ENCODE results near the gene FHOD3.

GRCh38 chr18:36602071-36602470, 304.6 kb downstream of the FHOD3 start:
- TF ChIP-seq CTCF (IDR thresholded peaks at IDR 0.05) (no peak), POLR2A (IDR thresholded peaks at IDR 0.05; ENCODE audit: low read depth) (no peak), EP300 (IDR thresholded peaks at IDR 0.05) (no peak), POLR2AphosphoS5 (IDR thresholded peaks at IDR 0.05) (no peak)

Data from esophagus muscularis mucosa (tissue), 4 donors.